ENCODE results near the gene ZXDC.

The ZXDC gene

DNA sequence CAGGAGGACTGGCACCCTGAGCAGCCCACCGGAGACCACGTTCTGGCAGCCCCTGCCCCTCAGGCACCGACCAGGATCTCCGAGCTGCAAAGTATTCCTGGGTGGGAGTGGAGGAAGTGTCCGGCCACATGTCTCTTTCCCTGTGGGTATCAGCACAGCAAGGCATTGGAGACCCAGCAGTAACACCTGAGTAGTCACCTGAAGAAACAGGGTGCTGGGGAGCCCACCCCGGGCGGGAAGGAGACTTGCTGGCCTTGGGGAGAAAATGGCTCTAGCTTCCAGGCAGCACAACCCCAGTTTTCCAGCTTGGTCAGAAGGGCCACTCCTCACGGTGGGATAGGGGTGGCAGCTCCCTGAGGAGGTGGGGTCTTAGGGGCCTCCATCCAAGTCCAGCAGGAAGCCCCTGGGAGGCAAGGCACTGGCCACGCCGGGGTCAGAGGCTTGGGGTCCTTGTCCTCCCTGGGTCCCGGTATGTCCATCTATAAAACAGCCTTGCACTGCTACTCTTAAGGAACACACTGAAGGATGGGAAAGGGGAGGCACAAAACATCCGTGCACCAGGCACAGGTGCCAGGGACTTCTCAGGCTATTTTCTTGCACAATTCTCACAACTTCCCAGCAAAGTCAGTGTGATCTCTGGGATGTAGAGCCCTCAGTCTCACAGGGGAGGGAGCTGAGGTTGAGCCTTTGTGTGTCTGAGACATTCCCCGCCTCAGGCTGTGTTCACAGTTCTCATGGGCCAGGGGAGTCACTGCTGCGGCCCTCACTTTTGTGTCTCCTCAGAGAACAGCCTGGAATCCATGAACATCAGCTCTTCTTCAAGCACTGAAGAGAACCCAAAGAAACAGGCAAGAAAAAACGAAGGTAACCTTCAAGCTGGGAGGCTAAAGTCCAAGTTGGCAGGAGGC, 69.0 kb downstream of the ZXDC start:
- Histone ChIP-seq H3K9ac (ENCODE audit: low read depth, low read length, poor library complexity, severe bottlenecking) (no peak overlapping the region), H2AFZ (ENCODE audit: low read length) (no peak overlapping the region), H3K4me1 (ENCODE audit: insufficient read depth, low read length, poor library complexity, severe bottlenecking) (no peaks in the 10 kb centered on the region), H3F3A (ENCODE audit: low read depth) (no peaks in the 10 kb centered on the region), H3K4me2 (ENCODE audit: low read depth, low read length, poor library complexity, severe bottlenecking) (no peak overlapping the region), H3K27me3 (ENCODE audit: insufficient read depth, low read length, poor library complexity, severe bottlenecking) (no peaks in the 10 kb centered on the region), H3K79me2 (ENCODE audit: insufficient read depth, low read length) (no peaks in the 10 kb centered on the region), H4K20me1 (ENCODE audit: insufficient read depth, low read length, poor library complexity, severe bottlenecking) (no peaks in the 10 kb centered on the region), H3K36me3 (ENCODE audit: insufficient read depth, low read length) (no peaks in the 10 kb centered on the region), H3K9me2 (replicated peaks; ENCODE audit: low read depth, low read length) (no peaks in the 10 kb centered on the region), H3K9me3 (ENCODE audit: insufficient read depth, low read depth, low read length) (no peaks in the 10 kb centered on the region), H3K4me3 (ENCODE audit: low read length, poor library complexity, severe bottlenecking) (no peak overlapping the region)
- TF ChIP-seq, protein P1, sequence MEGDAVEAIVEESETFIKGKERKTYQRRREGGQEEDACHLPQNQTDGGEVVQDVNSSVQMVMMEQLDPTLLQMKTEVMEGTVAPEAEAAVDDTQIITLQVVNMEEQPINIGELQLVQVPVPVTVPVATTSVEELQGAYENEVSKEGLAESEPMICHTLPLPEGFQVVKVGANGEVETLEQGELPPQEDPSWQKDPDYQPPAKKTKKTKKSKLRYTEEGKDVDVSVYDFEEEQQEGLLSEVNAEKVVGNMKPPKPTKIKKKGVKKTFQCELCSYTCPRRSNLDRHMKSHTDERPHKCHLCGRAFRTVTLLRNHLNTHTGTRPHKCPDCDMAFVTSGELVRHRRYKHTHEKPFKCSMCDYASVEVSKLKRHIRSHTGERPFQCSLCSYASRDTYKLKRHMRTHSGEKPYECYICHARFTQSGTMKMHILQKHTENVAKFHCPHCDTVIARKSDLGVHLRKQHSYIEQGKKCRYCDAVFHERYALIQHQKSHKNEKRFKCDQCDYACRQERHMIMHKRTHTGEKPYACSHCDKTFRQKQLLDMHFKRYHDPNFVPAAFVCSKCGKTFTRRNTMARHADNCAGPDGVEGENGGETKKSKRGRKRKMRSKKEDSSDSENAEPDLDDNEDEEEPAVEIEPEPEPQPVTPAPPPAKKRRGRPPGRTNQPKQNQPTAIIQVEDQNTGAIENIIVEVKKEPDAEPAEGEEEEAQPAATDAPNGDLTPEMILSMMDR (conservative IDR thresholded peaks at IDR 0.05; ENCODE audit: low read length), result no peak
- no peak for TF ChIP-seq EZH2phosphoT487 (IDR thresholded peaks at IDR 0.05; ENCODE audit: borderline replicate concordance)

- H3K36me3 ChIP-seq (ENCODE audit: insufficient read depth, low read length), result no peaks in the 10 kb centered on the region
- H3K4me2 ChIP-seq (ENCODE audit: low read depth, low read length, poor library complexity, severe bottlenecking), result no peak overlapping the region
- no peak for TF ChIP-seq EZH2phosphoT487 (IDR thresholded peaks at IDR 0.05; ENCODE audit: borderline replicate concordance)
- TF ChIP-seq, protein P1 (conservative IDR thresholded peaks at IDR 0.05; ENCODE audit: low read length), result no peak
- H3K9ac ChIP-seq (ENCODE audit: low read depth, low read length, poor library complexity, severe bottlenecking), result no peak overlapping the region
- H3K9me3 ChIP-seq (ENCODE audit: insufficient read depth, low read depth, low read length), result no peaks in the 10 kb centered on the region
- no peak overlapping the region for H2AFZ ChIP-seq (ENCODE audit: low read length)
- no peaks in the 10 kb centered on the region for H4K20me1 ChIP-seq (ENCODE audit: insufficient read depth, low read length, poor library complexity, severe bottlenecking)
- no peaks in the 10 kb centered on the region for H3K79me2 ChIP-seq (ENCODE audit: insufficient read depth, low read length)
- H3K4me3 ChIP-seq (ENCODE audit: low read length, poor library complexity, severe bottlenecking), result no peak overlapping the region
- H3F3A ChIP-seq (ENCODE audit: low read depth), result no peaks in the 10 kb centered on the region
- H3K4me1 ChIP-seq (ENCODE audit: insufficient read depth, low read length, poor library complexity, severe bottlenecking), result no peaks in the 10 kb centered on the region
- no peaks in the 10 kb centered on the region for H3K9me2 ChIP-seq (replicated peaks; ENCODE audit: low read depth, low read length)
- no peaks in the 10 kb centered on the region for H3K27me3 ChIP-seq (ENCODE audit: insufficient read depth, low read length, poor library complexity, severe bottlenecking)
Observed at GRCh38 chr3:126402666-126403302, 72.9 kb downstream of the ZXDC start.

DNA sequence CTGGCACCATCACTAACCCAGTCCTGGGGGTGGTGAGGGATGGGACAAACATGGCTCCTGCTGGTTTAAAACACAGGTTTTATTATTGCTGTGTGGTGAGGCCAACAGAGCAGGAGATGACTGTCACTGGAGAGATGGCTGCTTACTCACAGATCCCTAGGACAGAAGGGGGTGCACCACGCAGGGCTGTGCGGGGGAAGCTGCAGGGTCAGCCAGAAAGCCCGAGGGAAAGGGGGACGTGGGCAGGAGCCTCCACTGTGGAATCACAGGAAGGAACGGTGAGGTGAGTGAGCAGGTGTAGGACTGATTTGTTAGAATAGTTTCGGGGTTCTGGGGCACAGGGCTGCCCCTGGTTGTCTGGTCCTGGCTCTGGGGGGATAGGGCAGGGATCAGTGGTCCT, 73.5 kb downstream of the ZXDC start:
- H3K9me3 ChIP-seq (ENCODE audit: insufficient read depth, low read depth, low read length), result no peaks in the 10 kb centered on the region
- no peaks in the 10 kb centered on the region for H3K9me2 ChIP-seq (replicated peaks; ENCODE audit: low read depth, low read length)
- no peak overlapping the region for H3K9ac ChIP-seq (ENCODE audit: low read depth, low read length, poor library complexity, severe bottlenecking)
- H3K4me2 ChIP-seq (ENCODE audit: low read depth, low read length, poor library complexity, severe bottlenecking), result no peak overlapping the region
- H3F3A ChIP-seq (ENCODE audit: low read depth), result no peaks in the 10 kb centered on the region
- H2AFZ ChIP-seq (ENCODE audit: low read length), result no peak overlapping the region
- TF ChIP-seq EZH2phosphoT487 (IDR thresholded peaks at IDR 0.05; ENCODE audit: borderline replicate concordance), result no peak
- TF ChIP-seq, protein P1 (conservative IDR thresholded peaks at IDR 0.05; ENCODE audit: low read length), result no peak
- H3K4me1 ChIP-seq (ENCODE audit: insufficient read depth, low read length, poor library complexity, severe bottlenecking), result no peaks in the 10 kb centered on the region
- no peak overlapping the region for H3K4me3 ChIP-seq (ENCODE audit: low read length, poor library complexity, severe bottlenecking)
- H3K36me3 ChIP-seq (ENCODE audit: insufficient read depth, low read length), result no peaks in the 10 kb centered on the region
- H4K20me1 ChIP-seq (ENCODE audit: insufficient read depth, low read length, poor library complexity, severe bottlenecking), result no peaks in the 10 kb centered on the region
- H3K79me2 ChIP-seq (ENCODE audit: insufficient read depth, low read length), result no peaks in the 10 kb centered on the region
- no peaks in the 10 kb centered on the region for H3K27me3 ChIP-seq (ENCODE audit: insufficient read depth, low read length, poor library complexity, severe bottlenecking)

Data from Loucy (cell line).